Psoas muscle (tissue), 8 donors: ENCODE measurements around the gene TTLL12. TPM values are rescaled to one million over a fixed set of nuclear protein-coding genes. Genes with fewer than 3 reads are reported as not detected.

Experiments
- ATAC-seq, 4 donors: fragments of 200-7000 bp; cut with Tn5 transposase; one replicate each; pipeline ENCODE4 v1.9.1; 2020; ENCODE audit warnings: moderate library complexity in 3 of 4, mild to moderate bottlenecking in 2 of 4
- DNase-seq, 2 donors: peaks; one replicate each; pipeline ENCODE4 v3.0.0-alpha.2; 2020
- H3K27ac ChIP-seq: fragments of 200-600 bp; one replicate; pipeline ENCODE4 v1.8.0; 2022
- H3K27me3 ChIP-seq, 3 donors: fragments of 200-600 bp in 1 of 3; one replicate each; pipeline versions ENCODE4 v1.6.1 to v1.8.0; 2013 to 2022; ENCODE audit warnings: low read length in 2 of 3, mild to moderate bottlenecking in 2 of 3, moderate library complexity in 1 of 3; ENCODE audit not compliant: insufficient read depth in 3 of 3
- H3K36me3 ChIP-seq, 2 donors: fragments of 200-600 bp in 1 of 2; one replicate each; pipeline versions ENCODE4 v1.6.1 to v1.8.0; 2013 to 2022; ENCODE audit warnings: low read depth in 1 of 2, mild to moderate bottlenecking in 1 of 2, moderate library complexity in 1 of 2; ENCODE audit not compliant: insufficient read depth in 1 of 2
- H3K4me1 ChIP-seq: fragments of 200-600 bp; one replicate; pipeline ENCODE4 v1.8.0; 2022
- H3K4me3 ChIP-seq: fragments of 200-600 bp; one replicate; pipeline ENCODE4 v1.8.0; 2022; ENCODE audit warnings: mild to moderate bottlenecking
- H3K9me3 ChIP-seq: fragments of 200-600 bp; one replicate; pipeline ENCODE4 v1.8.0; 2022
- WGBS, 3 donors: extraction: QIAGEN DNeasy Blood & Tissue Kit; methylation state at CpG; one replicate each; pipeline versions ENCODE4 v1.1.6 to v1.1.7; 2013; 5-methylcytosine and 5-hydroxymethylcytosine counted together
- intact Hi-C, 2 donors: fragments of 100-400 bp; cut with DNase I; formaldehyde crosslinking; loops; one replicate each; pipeline versions ENCODE4 v1.11.0 to v1.14.2; 2022
- polyA plus RNA-seq, 3 donors: library from polyadenylated mRNA; stranded (reverse); fragments of 200-250 nt; gene quantifications; one replicate each; pipeline ENCODE4 v1.2.3, GENCODE V29; 2013
- total RNA-seq, 4 donors: library from RNA; stranded (reverse); fragmentation: NEBNext Ultra II Directional in 2 of 4; extraction: Animal tissue kit (Norgen Biotek cat#: 25700) in 2 of 4; gene quantifications; one replicate each; pipeline versions ENCODE4 v1.2.1 to v1.2.4, GENCODE V29; 2021 to 2023
- TF ChIP-seq, protein P1 (sequence below): fragments of 200-600 bp; IDR thresholded peaks from one replicate; pipeline ENCODE4 v1.8.0; 2022; ENCODE audit warnings: antibody characterized with exemption
- donor health status: healthy with polysubstance abuse.
- donor health status: DM: no; HTN: no; CAD: no; lungs with moderate emphysema.
- donor health status: Bipolar disorder and iron deficiency.
- donor health status: healthy.
- donor health status: DM: yes; HTN: yes; CAD: no.
- donor health status: DM: no; HTN: no; CAD: no.
- donor health status: DM: no; HTN: no; CAD: no.
- donor health status: DM: yes; HTN: yes; CAD: no.

TTLL12 gene
- total and polyA plus RNA-seq, 7 donors: 9.9 to 20.7 (median 13.7) TPM

DNA sequence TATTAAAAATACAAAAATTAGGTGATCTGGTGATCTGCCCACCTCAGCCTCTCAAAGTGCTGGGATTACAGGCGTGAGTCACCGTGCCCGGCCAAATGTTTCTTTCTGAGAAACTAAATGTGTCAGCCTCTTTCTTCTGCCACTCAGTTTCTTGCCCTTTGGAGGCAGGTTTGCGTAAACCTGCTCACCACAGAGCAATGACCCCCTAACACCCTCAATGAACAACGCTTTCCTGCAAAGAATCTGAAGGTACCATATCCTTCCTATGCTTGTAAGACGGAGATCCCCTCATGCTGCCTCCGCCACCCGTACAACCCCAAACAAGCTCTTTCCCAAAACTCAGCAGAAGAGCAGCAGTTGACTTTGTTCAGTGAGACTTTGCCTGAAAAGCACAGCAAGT is 38.7 kb upstream of the TTLL12 start:
- H3K27ac ChIP-seq: no peak overlapping the region
- DNase-seq (no peak), ATAC-seq (no peak)
- TF ChIP-seq, protein P1, sequence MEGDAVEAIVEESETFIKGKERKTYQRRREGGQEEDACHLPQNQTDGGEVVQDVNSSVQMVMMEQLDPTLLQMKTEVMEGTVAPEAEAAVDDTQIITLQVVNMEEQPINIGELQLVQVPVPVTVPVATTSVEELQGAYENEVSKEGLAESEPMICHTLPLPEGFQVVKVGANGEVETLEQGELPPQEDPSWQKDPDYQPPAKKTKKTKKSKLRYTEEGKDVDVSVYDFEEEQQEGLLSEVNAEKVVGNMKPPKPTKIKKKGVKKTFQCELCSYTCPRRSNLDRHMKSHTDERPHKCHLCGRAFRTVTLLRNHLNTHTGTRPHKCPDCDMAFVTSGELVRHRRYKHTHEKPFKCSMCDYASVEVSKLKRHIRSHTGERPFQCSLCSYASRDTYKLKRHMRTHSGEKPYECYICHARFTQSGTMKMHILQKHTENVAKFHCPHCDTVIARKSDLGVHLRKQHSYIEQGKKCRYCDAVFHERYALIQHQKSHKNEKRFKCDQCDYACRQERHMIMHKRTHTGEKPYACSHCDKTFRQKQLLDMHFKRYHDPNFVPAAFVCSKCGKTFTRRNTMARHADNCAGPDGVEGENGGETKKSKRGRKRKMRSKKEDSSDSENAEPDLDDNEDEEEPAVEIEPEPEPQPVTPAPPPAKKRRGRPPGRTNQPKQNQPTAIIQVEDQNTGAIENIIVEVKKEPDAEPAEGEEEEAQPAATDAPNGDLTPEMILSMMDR: no peak
- H3K9me3 ChIP-seq: no peaks in the 10 kb centered on the region
- 94 to 97% (median 95%) methylated on average over 8 of the region's 8 CpGs for WGBS, 3 donors
- H3K4me3 ChIP-seq: no peak overlapping the region
- H3K36me3 ChIP-seq: no peaks in the 10 kb centered on the region
- H3K27me3 ChIP-seq: peaks cover 0 to 10% (median 4%) of the 10 kb centered on the region in 3 donors
- H3K4me1 ChIP-seq: no peaks in the 10 kb centered on the region
- intact Hi-C loops: no loop called here

DNA sequence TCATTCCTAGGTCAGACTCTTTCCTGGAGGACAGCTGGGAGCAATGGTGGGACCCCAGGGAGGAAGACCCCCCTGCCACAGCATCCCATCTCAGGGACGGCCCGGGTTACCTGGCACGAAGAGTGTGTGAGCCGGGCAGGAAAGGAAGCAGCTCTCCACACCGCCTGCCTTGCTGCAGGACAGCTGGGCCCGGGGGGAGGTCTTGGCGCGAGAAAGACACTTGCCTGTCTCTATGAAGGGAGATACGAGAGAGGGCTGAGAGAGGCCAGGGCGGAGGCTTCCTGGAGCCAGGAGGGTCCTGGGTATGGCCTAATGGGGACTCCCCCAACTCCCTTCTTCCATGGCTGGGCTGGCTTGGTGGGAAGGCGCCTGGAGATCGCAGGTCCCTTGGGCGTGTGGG is 36.1 kb upstream of the TTLL12 start:
- TF ChIP-seq, protein P1: no peak
- Histone ChIP-seq H3K36me3 (no peaks in the 10 kb centered on the region), H3K9me3 (no peaks in the 10 kb centered on the region), H3K4me3 (no peak overlapping the region), H3K27ac (no peak overlapping the region), H3K4me1 (no peaks in the 10 kb centered on the region), H3K27me3 (peaks cover 0 to 8% (median 4%) of the 10 kb centered on the region in 3 donors)
- intact Hi-C loops: no loop called here
- no peak for ATAC-seq
- WGBS, 3 donors: 63 to 69% (median 66%) methylated on average over 13 of the region's 13 CpGs
- no peak for DNase-seq

DNA sequence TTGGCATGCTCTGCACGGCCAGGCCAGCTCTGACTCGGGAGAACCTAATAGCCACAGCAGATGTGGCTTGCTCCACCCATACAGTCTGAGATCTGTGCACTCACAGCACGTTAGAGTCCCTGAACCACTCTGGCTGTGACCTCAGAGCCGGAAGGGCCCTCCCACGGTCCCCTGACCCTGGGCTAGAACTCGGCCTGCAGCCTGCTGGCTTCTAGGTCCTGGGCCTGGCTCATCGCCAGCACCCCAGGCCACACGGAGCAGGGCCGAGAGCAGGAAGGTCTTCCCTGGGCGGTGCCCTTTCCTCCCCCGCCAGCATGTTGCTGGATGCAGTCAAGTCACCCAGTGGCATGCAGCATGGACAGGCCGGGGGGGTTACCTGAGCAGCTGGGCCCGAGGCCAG is 35.3 kb upstream of the TTLL12 start:
- no peaks in the 10 kb centered on the region for H3K9me3 ChIP-seq
- H3K27me3 ChIP-seq: peaks cover 0 to 11% (median 2%) of the 10 kb centered on the region in 3 donors
- ATAC-seq (peak in 3 of 4 donors; percentile 46 to 73 (median 61)), DNase-seq (peak; percentile 61 to 76)
- no peaks in the 10 kb centered on the region for H3K4me1 ChIP-seq
- no peak overlapping the region for H3K27ac ChIP-seq
- H3K36me3 ChIP-seq: no peaks in the 10 kb centered on the region
- TF ChIP-seq, protein P1: no peak
- intact Hi-C loops: no loop called here
- H3K4me3 ChIP-seq: no peak overlapping the region
- 24 to 39% (median 31%) methylated on average over 12 to 13 of the region's 13 CpGs for WGBS, 3 donors

GRCh38 chr22:43220625-43221380 is 33.9 kb upstream of the TTLL12 start:
- DNase-seq (no peak), ATAC-seq (no peak)
- H3K4me1 ChIP-seq: no peaks in the 10 kb centered on the region
- H3K9me3 ChIP-seq: no peaks in the 10 kb centered on the region
- TF ChIP-seq, protein P1: no peak
- peaks cover 0 to 14% (median 0%) of the 10 kb centered on the region in 3 donors for H3K27me3 ChIP-seq
- no peak overlapping the region for H3K4me3 ChIP-seq
- no peak overlapping the region for H3K27ac ChIP-seq
- intact Hi-C loops: no loop called here
- 85 to 89% (median 86%) methylated on average over 22 of the region's 22 CpGs for WGBS, 3 donors
- H3K36me3 ChIP-seq: no peaks in the 10 kb centered on the region
